Activated CD8-positive, alpha-beta memory T cell treated with anti-CD3 and anti-CD28 coated beads, Interleukin-2, amount 50 U/mL, for 48 hours (primary cell): Measurements from ENCODE around the gene TMEM60.
"Not testable (repeated sequence)": the region's sequence is repeated elsewhere in the genome, so short reads cannot be mapped to it uniquely, and the experiment has no call there.

Experiments used
- DNase-seq: peaks from one replicate; pipeline ENCODE4 v3.0.0-alpha.2; 2020

TMEM60 gene

GRCh38 chr7:77808517-77808916 is 10.3 kb upstream of the TMEM60 start:
- no peak for DNase-seq

GRCh38 chr7:77806425-77806824 is 8.2 kb upstream of the TMEM60 start:
- no peak for DNase-seq

DNA sequence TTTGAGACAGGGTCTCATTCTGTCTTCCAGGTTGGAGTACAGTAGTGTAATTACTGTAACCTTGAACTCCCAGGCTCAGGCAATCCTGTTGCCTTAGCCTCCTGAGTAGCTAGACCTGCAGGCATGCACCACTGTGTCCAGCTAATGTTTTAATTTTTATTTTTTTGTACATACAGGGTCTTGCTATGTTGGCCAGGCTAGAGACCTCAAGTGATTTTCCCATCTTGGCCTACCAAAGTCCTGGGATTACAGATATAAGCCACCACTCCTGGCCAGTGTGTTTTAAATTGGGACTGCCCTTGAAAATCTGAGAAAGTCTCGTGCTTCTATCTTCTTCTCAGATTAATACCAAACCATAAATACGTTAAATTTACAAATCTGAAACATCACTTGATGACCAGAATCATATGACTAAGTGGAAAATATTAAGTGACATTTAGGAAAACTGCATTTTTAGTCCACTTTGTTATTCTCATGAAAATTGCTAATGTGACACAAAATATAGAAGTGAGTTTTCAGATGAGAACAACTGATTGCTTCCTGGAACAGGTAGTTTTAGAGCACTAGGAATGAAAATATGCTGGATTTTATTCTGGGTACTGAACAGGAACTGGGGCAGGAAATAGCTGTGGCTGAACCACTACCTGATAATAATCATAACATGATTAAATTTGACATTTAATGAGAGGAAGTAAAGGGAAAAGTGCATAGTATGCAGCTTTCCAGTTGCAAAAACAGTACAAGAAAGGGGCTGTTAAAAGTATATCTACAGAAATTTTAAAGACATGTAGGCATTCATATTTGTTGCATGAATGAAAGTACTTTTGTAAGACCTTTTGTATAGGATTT is 4.5 kb upstream of the TMEM60 start:
- DNase-seq: no peak

- DNase-seq: no peak
These were observed 2.5 kb upstream of the TMEM60 start for GRCh38 chr7:77800730-77801129.

DNA sequence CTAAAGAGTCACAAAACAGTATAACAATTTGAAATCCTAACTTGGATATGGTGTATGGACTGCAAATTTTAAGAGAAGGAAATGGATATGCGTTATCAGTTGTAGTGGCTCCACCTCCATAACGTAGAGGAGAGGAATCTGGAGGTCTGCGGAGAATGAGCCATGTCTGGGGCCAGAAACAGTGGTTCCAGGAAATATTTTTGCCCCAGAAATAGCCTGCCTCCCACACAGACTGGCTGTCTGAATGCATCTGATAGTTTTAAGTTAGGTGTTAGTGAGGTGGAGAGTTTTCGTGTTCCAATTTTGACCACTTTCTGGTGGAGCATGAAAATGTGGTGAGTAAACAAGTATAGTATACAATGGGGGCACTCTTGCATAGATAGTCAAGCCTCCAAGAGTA is 1.9 kb upstream of the TMEM60 start:
- DNase-seq: no peak

DNA sequence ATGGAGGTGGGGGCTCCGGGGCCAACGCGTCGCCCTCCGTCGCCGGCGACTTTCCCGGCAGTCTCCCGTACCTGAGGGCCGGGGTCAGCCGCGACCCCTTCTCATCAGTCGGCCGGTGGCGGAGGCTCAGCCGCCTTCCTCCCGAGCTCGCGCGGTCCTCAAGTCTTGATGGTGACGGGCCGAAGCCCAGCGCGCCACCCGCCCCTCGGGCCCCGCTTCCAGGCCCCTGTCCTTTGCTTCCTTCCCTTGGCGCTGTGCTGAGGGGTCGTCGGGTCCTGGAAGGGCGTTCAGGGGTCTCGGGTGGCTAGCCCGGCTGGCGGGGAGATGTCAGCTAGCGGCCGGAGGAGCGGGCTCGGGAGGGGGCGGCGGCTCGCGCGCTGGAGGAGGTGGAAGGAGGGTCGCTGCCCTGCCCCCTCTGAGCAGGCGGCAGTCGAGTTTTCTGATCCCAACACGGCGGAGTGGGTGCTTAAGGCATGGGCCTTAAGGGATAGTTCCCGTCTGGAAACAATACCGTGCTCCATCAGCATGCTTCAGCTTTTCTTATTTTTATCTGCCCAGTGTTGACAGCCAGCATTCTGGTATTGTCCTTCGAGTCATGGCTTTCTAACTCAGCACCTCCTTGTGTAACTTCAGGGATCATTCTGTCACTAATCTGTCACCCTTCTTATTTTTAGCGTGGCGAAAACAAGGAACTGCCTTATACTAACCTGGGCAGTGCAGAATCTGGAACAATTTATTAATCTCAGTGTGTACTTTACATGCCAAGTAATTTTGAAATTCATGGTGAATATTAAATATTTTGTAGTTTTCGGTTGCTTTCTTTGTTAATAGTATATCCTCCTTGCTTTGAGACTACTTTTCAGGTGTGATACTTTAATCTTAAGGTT is 1.1 kb upstream of the TMEM60 start:
- DNase-seq: peak; percentile 72

DNA sequence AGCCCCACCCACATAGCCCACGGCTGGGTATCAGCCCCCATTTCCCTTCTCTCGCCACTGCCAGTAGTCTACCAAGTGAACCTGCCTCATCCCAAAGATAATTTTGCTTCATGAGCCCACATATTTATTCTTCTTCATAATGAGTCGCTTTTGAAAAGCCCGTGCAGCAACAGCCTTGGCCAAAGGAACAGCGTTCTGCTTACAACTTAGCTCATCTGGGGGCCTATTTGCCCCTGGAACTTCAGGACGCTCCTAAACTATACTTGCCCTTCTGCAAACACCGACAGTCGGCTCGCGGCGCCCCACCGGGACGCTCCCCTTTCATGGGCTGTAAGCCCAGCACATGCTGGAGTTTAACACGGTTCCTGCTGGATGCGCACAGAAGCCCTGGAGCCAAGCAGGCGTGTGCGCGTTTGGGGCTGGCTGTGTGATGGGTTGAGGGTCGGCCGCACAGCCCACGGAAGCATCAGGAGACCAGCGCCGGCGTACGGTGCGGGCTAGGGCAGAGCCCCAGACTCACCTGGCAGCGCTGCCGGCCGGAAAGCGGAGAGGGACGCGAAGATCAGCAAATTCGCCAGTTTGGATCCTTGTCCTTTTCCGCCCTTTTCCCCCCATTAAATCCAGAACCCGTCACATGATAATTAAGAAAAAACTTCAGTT is 370 bp downstream of the TMEM60 start:
- DNase-seq: no peak

GRCh38 chr7:77796960-77797359 is 1.3 kb downstream of the TMEM60 start:
- DNase-seq: no peak

DNA sequence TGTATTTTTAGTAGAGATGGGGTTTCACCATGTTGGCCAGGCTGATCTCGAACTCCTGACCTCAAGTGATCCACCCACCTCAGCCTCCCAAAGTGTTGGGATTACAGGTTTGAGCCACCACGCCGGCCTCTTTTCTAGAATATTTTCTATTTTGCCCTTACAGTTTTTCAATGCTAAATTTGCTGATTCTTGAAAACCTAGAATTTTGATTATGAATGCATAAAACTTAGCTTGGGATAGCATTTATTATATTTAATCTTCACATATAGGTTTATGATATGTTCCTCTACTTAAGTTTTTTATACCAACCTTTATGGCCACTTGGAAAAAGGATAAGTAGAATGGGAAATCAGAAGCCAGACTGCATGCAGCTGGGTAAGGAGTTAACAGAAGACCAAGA is 2.1 kb downstream of the TMEM60 start:
- no peak for DNase-seq

GRCh38 chr7:77794000-77794399 is 4.2 kb downstream of the TMEM60 start:
- no peak for DNase-seq

DNA sequence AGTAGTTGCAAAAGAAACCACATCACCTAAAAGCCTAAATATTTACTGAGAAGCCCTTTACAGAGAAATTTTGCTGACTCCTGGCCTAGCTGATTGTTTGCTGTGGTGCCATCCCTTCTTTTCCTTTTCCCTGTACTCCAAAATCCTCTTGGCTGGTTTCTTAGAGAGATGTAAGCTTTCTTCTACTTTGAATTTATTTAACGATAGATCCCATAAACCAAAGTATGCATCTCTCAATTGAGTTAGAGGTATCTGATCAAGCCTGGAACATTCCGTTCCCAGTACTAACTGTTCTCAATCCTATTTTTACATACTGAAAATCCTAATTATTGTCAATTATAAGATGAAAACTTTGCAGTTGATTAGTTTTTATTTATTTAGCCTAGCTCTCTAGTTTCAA is 6.3 kb downstream of the TMEM60 start:
- DNase-seq: no peak

DNA sequence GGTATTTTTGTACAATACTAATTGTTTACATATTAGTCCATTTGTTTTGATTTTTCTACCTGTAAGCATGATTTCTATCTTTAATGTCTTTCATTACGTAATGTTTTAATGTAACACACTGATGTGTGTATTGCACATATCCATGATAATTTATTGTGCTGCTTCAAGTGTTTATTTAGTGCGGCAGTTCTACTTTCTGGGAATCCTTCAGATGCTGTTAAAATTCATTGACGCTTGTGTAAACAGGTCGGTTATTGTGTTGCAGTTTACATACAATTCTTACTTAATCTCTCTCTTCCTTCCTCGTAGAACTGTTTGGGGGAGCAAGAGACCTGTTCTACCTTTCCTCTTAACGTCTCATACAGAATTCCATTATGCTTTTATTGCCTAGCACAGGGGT is 6.9 kb downstream of the TMEM60 start:
- DNase-seq: no peak

DNA sequence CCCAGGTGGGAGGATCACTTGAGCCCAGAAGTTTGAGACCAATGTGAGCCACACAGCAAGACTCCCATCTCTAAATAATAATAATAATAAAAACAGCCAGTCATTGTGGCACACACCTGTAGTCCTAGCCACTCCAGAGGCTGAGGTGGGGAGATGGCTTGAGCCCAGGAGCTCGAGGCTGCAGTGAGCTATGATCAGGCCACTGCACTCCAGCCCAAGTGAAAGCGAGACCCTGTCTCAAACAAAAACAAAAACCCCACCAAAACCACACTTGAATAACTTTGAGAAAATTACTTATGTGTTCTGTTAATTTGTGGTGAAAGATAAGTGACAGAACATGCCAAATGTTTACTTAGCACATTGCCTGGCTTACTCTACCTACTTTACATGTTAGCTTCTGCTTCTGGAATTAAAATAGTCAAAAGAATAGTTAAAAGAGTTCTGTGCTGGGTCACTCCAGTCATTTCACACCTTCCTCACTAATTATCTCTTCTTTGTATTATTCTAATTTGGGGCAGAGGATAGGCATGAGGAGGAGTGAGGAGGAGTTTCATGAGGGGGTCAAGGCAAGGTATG is 9.8 kb downstream of the TMEM60 start:
- DNase-seq: no peak

DNA sequence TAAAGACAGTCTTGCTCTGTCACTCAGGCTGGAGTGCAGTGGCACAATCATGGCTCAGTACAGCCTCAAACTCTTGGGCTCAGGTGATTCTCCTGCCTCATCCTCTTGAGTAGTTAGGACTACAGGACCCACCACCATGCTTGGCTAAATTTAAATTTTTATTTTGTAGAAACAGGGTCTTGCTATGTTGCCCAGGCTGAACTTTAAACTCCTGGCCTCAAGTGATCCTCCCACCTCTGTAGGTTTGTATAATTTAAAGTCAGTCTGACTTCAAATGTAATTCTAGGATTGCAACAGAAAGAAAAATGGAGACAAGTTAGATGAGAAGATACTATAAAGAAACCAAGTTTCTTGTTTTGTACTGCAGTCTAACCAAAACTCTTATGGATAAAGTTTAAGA is 11.5 kb downstream of the TMEM60 start:
- DNase-seq: no peak

DNA sequence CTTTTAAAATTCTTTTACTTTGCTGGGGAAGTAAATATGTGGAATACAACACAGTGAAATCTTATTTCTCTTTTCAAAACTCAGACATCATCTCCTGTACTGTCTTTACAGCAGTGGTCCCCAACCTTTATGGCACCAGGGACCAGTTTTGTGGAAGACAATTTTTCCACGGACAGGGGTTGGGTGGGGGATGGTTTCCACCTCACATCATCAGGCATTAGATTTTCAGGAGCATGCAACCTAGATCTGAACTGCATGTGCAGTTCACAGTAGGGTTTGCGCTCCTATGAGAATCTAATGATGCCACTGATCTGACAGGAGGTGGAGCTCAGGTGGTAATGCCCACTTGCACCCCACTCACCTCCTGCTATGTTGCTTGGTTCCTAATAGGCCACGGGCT is 12.2 kb downstream of the TMEM60 start:
- no peak for DNase-seq

GRCh38 chr7:77784426-77784825 is 13.8 kb downstream of the TMEM60 start:
- DNase-seq: not testable (repeated sequence)

DNA sequence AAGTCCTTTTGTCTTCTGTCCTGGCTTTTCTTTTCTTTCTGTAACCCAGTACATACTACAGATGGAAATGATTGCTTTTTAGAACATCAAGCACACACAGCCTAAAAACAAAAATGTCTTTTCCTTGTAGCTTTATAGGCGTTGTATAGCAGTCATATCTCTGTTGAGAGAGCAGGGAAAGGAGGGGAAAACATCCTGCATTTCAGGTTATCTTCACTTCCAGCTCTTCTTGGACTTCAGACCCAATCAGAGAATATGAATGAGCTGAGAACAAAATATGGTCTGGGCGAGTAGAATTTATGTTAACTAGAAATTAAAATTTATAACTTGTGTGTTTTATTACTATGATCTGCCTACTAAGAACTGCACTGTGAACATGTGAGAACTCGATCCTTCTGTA is 14.7 kb downstream of the TMEM60 start:
- no peak for DNase-seq

- no peak for DNase-seq
These were observed 15.1 kb downstream of the TMEM60 start for GRCh38 chr7:77783111-77783510.

DNA sequence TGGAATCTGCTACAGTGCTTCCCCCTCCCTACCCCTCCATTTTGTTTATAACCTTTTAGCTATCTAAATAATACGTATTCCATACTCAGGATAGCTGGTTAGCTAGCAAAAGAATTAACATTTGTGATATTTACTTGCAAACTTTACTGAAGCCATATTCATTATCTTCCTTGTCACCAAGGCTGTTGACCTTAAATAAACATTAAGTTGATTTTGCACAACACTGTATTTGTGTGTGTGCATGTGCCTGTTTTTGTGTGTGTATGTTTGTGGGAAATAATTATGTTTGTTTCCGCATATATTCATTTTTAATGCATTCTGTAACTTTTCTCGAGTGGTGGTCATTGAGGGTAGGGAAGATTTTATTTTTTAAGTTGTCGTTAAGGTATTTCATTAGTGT is 15.9 kb downstream of the TMEM60 start:
- no peak for DNase-seq

DNA sequence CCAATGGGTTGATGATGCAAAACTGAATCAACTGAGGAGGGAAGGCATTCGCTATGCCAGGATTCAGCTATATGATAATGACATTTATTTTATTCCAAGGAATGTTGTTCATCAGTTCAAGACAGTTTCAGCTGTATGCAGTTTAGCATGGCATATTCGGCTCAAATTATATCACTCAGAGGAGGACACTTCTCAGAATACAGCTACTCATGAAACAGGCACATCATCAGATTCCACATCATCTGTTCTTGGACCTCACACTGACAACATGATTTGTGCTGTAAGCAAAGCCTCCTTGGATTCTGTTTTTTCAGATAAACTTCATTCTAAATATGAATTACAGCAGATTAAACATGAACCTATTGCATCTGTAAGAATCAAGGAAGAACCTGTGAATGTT is 19.7 kb downstream of the TMEM60 start:
- no peak for DNase-seq

DNA sequence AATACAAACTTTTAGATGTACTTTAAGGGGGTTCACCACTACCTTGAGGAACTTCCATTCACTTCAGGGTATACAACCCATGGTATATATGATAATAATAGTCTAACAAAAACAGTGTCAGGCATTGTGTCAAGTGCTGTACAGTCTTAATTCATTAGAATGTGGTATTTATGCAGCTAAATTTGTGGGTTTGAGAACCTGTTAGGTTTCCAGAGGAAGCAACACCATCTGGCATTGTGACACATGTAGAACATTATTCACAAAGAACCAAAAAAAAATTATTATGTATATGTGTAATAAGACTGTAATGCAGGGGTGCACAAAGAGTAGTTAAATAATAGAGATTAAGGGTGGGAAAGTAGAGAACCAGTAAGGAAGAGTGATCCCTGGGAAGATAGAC is 26.3 kb downstream of the TMEM60 start:
- DNase-seq: no peak

DNA sequence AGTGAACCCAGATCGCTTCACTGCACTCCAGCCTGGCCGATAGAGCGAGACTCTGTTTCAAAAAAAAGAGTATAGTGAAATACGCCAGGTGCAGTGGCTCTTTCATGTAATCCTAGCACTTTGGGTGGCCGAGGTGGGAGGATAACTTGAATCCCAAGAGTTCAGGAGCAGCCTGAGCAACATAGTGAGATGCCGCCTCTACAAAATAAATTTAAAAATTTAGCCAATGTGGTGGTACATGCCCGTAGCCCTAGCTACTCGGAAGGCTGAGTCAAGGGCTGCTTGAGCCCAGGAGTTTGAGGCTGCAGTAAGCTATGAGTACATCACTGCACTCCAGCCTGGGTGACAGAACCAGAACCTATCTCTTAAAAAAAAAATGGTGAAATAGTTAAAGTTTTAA is 27.9 kb downstream of the TMEM60 start:
- no peak for DNase-seq
